Thoracic aorta (tissue), 2 donors: ENCODE data around the gene MEI1. TPM values are rescaled to one million over a fixed set of nuclear protein-coding genes. Genes with fewer than 3 reads are reported as not detected.

Experiments used
- ATAC-seq: fragments of 150-250 bp; one replicate; pipeline ENCODE4 v1.8.0; 2017; ENCODE audit warnings: low read depth; ENCODE audit not compliant: insufficient number of reproducible peaks, low FRiP score
- DNase-seq: peaks from one replicate; pipeline ENCODE4 v3.0.0-alpha.2; 2020; ENCODE audit warnings: low spot score
- H3K27ac ChIP-seq, 2 donors: fragments of 200-600 bp; sonication (generic); 1 replicate in 1 of 2; 2 replicates in 1 of 2; pipeline ENCODE4 v1.5.1; 2016; ENCODE audit warnings: mild to moderate bottlenecking in 2 of 2, moderate library complexity in 2 of 2
- H3K27me3 ChIP-seq: fragments of 200-600 bp; sonication (generic); replicated peaks from 2 replicates; pipeline ENCODE4 v1.6.0; 2016; ENCODE audit warnings: mild to moderate bottlenecking; ENCODE audit not compliant: insufficient read depth
- H3K36me3 ChIP-seq: fragments of 200-600 bp; sonication (generic); one replicate; pipeline ENCODE4 v1.5.1; 2016
- H3K4me1 ChIP-seq, 2 donors: fragments of 200-600 bp; sonication (generic); 1 replicate in 1 of 2; 2 replicates in 1 of 2; pipeline versions ENCODE4 v1.5.1 to v1.6.0; 2016; ENCODE audit warnings: low read depth in 2 of 2, mild to moderate bottlenecking in 1 of 2; ENCODE audit not compliant: control insufficient read depth in 1 of 2
- H3K4me3 ChIP-seq: fragments of 200-600 bp; sonication (generic); 2 replicates; pipeline ENCODE4 v1.5.1; 2016; ENCODE audit warnings: mild to moderate bottlenecking
- H3K9me3 ChIP-seq: fragments of 200-600 bp; sonication (generic); 2 replicates; pipeline ENCODE4 v1.5.1; 2016
- total RNA-seq, 2 donors: library from RNA; depleted of rRNA; stranded (reverse); fragments of >200 nt; gene quantifications; one replicate each; pipeline versions ENCODE4 v1.1.0 to v1.2.3, GENCODE V29; 2016
- TF ChIP-seq, protein P1 (sequence below): fragments of 200-600 bp; sonication (generic); IDR thresholded peaks from one replicate; pipeline ENCODE4 v1.5.1; 2019; ENCODE audit warnings: antibody characterized with exemption

The MEI1 gene
- total RNA-seq, 2 donors from 2014 or later = 1.8 to 3.8 TPM

DNA sequence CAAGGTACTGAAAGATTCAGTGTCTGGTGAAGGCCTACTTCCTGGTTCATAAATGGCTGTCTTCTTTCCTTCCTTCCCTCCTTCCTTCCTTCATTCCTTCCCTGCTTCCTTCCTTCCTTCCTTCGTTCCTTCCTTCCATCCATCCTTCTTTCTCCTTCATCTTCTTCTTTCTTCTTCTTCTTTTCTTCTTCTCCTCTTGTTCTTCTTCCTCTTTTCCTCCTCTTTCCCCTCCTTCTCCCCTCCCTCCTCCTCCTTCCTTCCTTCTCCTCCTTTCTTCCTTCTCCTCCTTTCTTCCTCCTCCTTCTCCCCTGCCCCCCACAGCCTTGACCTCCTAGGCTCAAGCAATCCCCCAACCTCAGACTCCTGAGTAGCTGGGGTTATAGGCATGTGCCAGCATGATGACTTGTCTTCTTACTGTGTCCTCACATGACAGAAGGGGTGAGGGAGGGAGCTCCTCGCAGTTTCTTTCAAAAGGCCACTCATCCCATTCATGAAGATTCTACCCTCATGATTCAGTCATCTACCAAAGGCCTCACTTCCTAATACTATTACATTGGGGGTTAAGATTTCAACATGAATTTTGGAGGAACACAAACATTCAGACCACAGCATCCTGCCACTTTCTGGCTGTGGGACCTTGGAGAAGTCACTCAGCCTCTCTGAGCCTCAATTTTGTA, 78.6 kb downstream of the MEI1 start:
- Histone ChIP-seq H3K4me1 (no peaks in the 10 kb centered on the region), H3K9me3 (no peaks in the 10 kb centered on the region), H3K27ac (no peak overlapping the region), H3K4me3 (no peak overlapping the region), H3K36me3 (no peaks in the 10 kb centered on the region), H3K27me3 (no peaks in the 10 kb centered on the region)
- ATAC-seq (no peak), DNase-seq (no peak)
- TF ChIP-seq, protein P1, sequence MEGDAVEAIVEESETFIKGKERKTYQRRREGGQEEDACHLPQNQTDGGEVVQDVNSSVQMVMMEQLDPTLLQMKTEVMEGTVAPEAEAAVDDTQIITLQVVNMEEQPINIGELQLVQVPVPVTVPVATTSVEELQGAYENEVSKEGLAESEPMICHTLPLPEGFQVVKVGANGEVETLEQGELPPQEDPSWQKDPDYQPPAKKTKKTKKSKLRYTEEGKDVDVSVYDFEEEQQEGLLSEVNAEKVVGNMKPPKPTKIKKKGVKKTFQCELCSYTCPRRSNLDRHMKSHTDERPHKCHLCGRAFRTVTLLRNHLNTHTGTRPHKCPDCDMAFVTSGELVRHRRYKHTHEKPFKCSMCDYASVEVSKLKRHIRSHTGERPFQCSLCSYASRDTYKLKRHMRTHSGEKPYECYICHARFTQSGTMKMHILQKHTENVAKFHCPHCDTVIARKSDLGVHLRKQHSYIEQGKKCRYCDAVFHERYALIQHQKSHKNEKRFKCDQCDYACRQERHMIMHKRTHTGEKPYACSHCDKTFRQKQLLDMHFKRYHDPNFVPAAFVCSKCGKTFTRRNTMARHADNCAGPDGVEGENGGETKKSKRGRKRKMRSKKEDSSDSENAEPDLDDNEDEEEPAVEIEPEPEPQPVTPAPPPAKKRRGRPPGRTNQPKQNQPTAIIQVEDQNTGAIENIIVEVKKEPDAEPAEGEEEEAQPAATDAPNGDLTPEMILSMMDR = no peak

DNA sequence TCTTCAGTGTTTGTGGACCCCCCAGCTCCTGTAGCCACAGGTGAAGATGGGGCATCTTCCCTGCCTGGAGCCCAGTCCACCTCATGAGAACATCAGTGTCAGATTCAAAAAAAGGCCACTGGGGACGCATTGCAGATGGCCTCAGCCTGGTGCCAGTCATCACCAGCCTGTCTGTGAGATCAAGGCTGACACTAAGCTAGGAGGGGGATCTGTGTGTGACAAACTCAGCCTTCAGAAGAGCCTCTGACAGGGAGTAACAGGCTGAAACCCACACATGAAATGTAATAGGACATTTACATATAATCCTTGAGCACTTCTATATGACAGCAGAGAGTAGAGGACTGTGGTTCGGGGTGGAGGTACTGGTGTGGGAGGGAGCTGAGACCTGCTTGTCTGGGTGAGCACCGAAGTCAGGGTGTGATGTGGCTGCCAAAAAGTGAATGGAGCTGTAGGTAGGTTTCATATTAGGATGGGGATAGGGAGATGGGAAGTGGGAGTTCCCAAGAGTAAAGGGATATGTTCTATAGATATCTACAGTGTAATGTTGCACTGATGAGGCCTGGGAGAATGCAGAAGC, 80.7 kb downstream of the MEI1 start:
- DNase-seq = no peak
- Histone ChIP-seq H3K27ac (no peak overlapping the region), H3K27me3 (no peaks in the 10 kb centered on the region), H3K9me3 (no peaks in the 10 kb centered on the region), H3K36me3 (no peaks in the 10 kb centered on the region), H3K4me1 (no peaks in the 10 kb centered on the region), H3K4me3 (no peak overlapping the region)
- TF ChIP-seq, protein P1 = no peak
- no peak for ATAC-seq

DNA sequence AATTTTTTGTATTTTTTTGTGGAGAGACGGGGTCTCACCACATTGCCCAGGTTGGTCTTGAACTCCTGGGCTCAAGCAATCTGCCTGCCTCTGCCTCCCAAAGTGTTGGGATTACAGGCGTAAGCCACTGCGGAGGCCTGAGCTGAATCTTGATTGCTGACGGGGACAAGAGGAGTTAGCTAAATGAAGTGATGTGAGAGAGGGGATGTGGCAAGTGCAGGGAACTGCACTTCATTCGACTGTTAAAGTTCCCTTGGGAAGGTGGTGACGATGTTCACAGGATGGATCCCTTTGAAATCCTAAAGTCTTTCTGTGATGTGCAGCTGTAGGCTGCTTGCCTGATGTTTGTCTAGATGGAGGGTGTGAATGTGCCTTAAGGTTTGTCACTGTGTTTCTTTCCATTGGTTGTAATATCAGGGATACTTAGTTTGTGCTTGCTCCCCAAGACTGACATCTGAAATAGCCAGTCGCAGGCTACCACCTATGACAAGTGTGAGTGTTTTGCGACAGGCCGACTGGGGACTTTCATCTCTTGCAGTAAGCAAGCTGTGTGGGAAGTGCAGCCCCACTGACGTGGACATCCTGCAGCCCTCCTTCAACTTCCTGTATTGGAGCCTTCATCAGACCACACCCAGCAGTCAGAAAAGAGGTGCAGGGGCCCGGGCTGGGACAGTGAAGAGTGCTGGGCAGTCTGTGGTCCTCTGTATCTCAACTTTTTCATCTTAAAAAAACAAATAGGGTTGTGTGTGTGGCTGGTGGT, 81.6 kb downstream of the MEI1 start:
- Histone ChIP-seq H3K36me3 (no peaks in the 10 kb centered on the region), H3K27me3 (no peaks in the 10 kb centered on the region), H3K4me3 (peak overlapping the region; percentile 4), H3K27ac (no peak overlapping the region), H3K9me3 (no peaks in the 10 kb centered on the region), H3K4me1 (no peaks in the 10 kb centered on the region)
- DNase-seq (peak; percentile 9), ATAC-seq (no peak)
- TF ChIP-seq, protein P1 = no peak

DNA sequence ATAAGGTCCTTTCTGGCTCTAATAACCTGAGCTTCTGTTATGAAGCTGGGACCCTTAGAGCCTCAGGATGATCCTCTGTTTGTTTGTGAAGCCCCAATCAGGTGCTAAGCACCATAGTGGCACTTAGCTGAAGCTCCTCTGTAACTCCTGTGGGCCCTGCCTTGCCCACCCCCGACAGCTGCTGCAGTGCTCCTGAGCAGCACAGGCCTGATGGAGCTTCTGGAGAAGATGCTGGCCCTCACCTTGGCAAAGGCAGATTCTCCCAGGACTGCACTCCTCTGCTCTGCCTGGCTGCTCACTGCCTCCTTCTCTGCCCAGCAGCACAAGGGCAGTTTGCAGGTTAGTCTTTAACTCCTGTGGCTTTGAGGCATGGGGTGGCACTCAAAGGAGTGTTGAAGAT, 82.2 kb downstream of the MEI1 start:
- no peaks in the 10 kb centered on the region for H3K36me3 ChIP-seq
- peak overlapping the region; percentile 4 for H3K4me3 ChIP-seq
- no peak overlapping the region for H3K27ac ChIP-seq

DNA sequence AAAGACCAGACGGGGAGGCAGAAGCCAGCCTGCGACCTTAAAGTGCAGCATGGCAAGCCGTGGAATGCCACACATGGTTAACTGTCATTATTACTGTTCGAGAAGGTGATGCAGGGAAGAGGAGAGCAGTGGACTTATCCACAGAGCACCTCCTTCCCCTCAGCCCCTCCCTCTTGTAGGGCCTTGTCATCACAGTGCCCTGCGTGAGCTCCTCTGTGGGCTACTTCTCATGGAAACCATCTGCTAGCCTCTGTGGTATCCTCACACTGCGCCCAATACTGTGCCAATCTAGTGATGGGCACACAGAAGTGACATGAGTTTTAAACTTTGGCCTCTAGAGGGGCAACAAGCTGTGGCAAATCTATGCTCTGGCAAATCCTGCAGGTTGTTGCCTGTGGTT, 83.0 kb downstream of the MEI1 start:
- H3K36me3 ChIP-seq = no peaks in the 10 kb centered on the region
- H3K9me3 ChIP-seq = no peaks in the 10 kb centered on the region
- DNase-seq = no peak
- no peak overlapping the region for H3K27ac ChIP-seq
- no peaks in the 10 kb centered on the region for H3K4me1 ChIP-seq
- no peak overlapping the region for H3K4me3 ChIP-seq
- no peak for ATAC-seq
- TF ChIP-seq, protein P1 = no peak
- no peaks in the 10 kb centered on the region for H3K27me3 ChIP-seq

More for the DNA sequence above, 82.2 kb downstream of the MEI1 start:
- no peaks in the 10 kb centered on the region for H3K4me1 ChIP-seq
- DNase-seq (no peak), ATAC-seq (no peak)
- no peaks in the 10 kb centered on the region for H3K9me3 ChIP-seq
- TF ChIP-seq, protein P1 = no peak
- H3K27me3 ChIP-seq = no peaks in the 10 kb centered on the region
